GM12878 (cell line): ENCODE results near the gene TRAPPC2. TPM values are rescaled to one million over a fixed set of nuclear protein-coding genes. Genes with fewer than 3 reads are reported as not detected.

Experiments
- ATAC-seq: fragments of 200-7000 bp; cut with Tn5 transposase; 3 replicates; pipeline ENCODE4 v1.9.1; 2020; ENCODE audit warnings: mild to moderate bottlenecking, moderate library complexity
- BruUV-seq: library from RNA; stranded (reverse); fragments of 400-500 nt; replicated peaks from 2 replicates; lab custom pipeline; 2021; lab: Mats Ljungman, UMichigan
- CTCF ChIA-PET: fragments of 300-600 bp; sonication (Branson Sonifier 250); formaldehyde crosslinking; extraction: SDS; loops from one replicate; lab custom pipeline; 2021; ENCODE audit warnings: inconsistent platforms; lab: Yijun Ruan, JAX
- POLR2A ChIA-PET: fragments of 350-600 bp; formaldehyde crosslinking; extraction: SDS; loops from one replicate; lab custom pipeline; 2021; ENCODE audit warnings: inconsistent platforms; lab: Charles Lee
- RAD21 ChIA-PET: fragments of 300-600 bp; sonication (Branson Sonifier 250); formaldehyde crosslinking; loops from one replicate; lab custom pipeline; 2023; ENCODE audit warnings: antibody characterized with exemption; ENCODE audit not compliant: unreplicated experiment; lab: Charles Lee
- SMC1A ChIA-PET: fragments of 300-600 bp; sonication (Branson Sonifier 250); formaldehyde crosslinking; loops from one replicate; lab custom pipeline; 2023; ENCODE audit not compliant: unreplicated experiment, uncharacterized antibody; lab: Charles Lee
- DNase-seq: peaks from one replicate; pipeline ENCODE4 v3.0.0-alpha.2; 2011; ENCODE audit warnings: low read depth, low spot score
- FAIRE-seq: peaks from 3 replicates; lab custom pipeline; 2011; peaks lifted over from hg19 to GRCh38; lab: Jason Lieb, UNC
- H2AFZ ChIP-seq: 2 replicates; pipeline ENCODE4 v1.6.0; 2011; ENCODE audit warnings: low read depth, low read length, control low read depth; ENCODE audit not compliant: control insufficient read depth
- H3K27ac ChIP-seq: 2 replicates; pipeline ENCODE4 v1.5.1; 2011; ENCODE audit warnings: control low read depth; ENCODE audit not compliant: control insufficient read depth, insufficient read depth
- H3K27me3 ChIP-seq, 2 experiments: replicated peaks in 1 of 2; 2 replicates each; pipeline versions ENCODE4 v1.6.0 to v1.6.1; 2011; ENCODE audit warnings: low read length in 1 of 2; ENCODE audit not compliant: control insufficient read depth in 2 of 2, insufficient read depth in 2 of 2
- H3K36me3 ChIP-seq, 2 experiments: 2 replicates each; pipeline ENCODE4 v1.5.1; 2011; ENCODE audit warnings: low read length in 1 of 2; ENCODE audit not compliant: control insufficient read depth in 2 of 2, insufficient read depth in 2 of 2
- H3K4me1 ChIP-seq: 2 replicates; pipeline ENCODE4 v1.6.1; 2011; ENCODE audit warnings: mild to moderate bottlenecking, low read length, moderate library complexity, mixed read lengths; ENCODE audit not compliant: control insufficient read depth, insufficient read depth
- H3K4me2 ChIP-seq: 2 replicates; pipeline ENCODE4 v1.6.0; 2011; ENCODE audit warnings: control low read depth; ENCODE audit not compliant: control insufficient read depth, insufficient read depth
- H3K4me3 ChIP-seq: fragments of 200-600 bp; sonication (generic); 2 replicates; pipeline ENCODE4 v1.5.1; 2016
- H3K79me2 ChIP-seq: 2 replicates; pipeline ENCODE4 v1.6.0; 2011; ENCODE audit warnings: low read length; ENCODE audit not compliant: control insufficient read depth, insufficient read depth
- H3K9ac ChIP-seq: 2 replicates; pipeline ENCODE4 v1.8.0; 2011; ENCODE audit warnings: low read length, control low read depth, mixed read lengths; ENCODE audit not compliant: control insufficient read depth, insufficient read depth
- H3K9me3 ChIP-seq: replicated peaks from 3 replicates; pipeline ENCODE4 v1.5.1; 2011; ENCODE audit warnings: mild to moderate bottlenecking, low read length; ENCODE audit not compliant: control insufficient read depth, insufficient read depth
- H4K20me1 ChIP-seq: 2 replicates; pipeline ENCODE4 v1.6.0; 2011; ENCODE audit not compliant: control insufficient read depth, insufficient read depth
- BCL3 ChIP-seq: IDR thresholded peaks from 2 replicates; pipeline ENCODE4 v1.6.1; 2011; ENCODE audit warnings: borderline replicate concordance, low read depth, mild to moderate bottlenecking, moderate library complexity, low read length; ENCODE audit not compliant: insufficient read depth, poor library complexity, severe bottlenecking
- BHLHE40 ChIP-seq, 2 experiments: fragments of 450-650 bp in 1 of 2; IDR thresholded peaks; 2 replicates each; pipeline ENCODE4 v1.6.1; 2011 to 2017; ENCODE audit warnings: low read depth in 2 of 2, borderline replicate concordance in 1 of 2, improper control_type of control experiment in 1 of 2, low read length in 1 of 2, mild to moderate bottlenecking in 1 of 2
- EP300 ChIP-seq, 2 experiments: fragments of 150-350 bp in 1 of 2; IDR thresholded peaks; 2 replicates each; pipeline ENCODE4 v1.6.1; 2011 to 2012; ENCODE audit warnings: low read depth in 2 of 2, low read length in 2 of 2, borderline replicate concordance in 1 of 2, improper control_type of control experiment in 1 of 2, inconsistent platforms in 1 of 2; ENCODE audit not compliant: control insufficient read depth in 1 of 2
- FOXM1 ChIP-seq: IDR thresholded peaks from 2 replicates; pipeline ENCODE4 v1.6.1; 2012; ENCODE audit warnings: low read depth, mild to moderate bottlenecking, inconsistent platforms, low read length, moderate library complexity
- MAX ChIP-seq: IDR thresholded peaks from 2 replicates; pipeline ENCODE4 v1.6.1; 2012; ENCODE audit warnings: low read depth, low read length, improper control_type of control experiment
- MEF2A ChIP-seq: IDR thresholded peaks from 2 replicates; pipeline ENCODE4 v1.6.1; 2011; ENCODE audit warnings: low read depth, mild to moderate bottlenecking, low read length, moderate library complexity; ENCODE audit not compliant: insufficient read depth
- MTA2 ChIP-seq: fragments of 450-650 bp; IDR thresholded peaks from 2 replicates; pipeline ENCODE4 v1.6.1; 2016; ENCODE audit warnings: low read depth, mild to moderate bottlenecking, moderate library complexity
- NR2F1 ChIP-seq: fragments of 450-650 bp; conservative IDR thresholded peaks from 2 replicates; pipeline ENCODE4 v1.6.1; 2017; ENCODE audit warnings: mild to moderate bottlenecking
- PAX8 ChIP-seq: fragments of 450-650 bp; IDR thresholded peaks from 2 replicates; pipeline ENCODE4 v1.6.1; 2017; ENCODE audit warnings: mild to moderate bottlenecking, moderate library complexity
- SP1 ChIP-seq: IDR thresholded peaks from one replicate; pipeline ENCODE4 v1.6.1; 2011; ENCODE audit warnings: low read depth, low read length
- ZNF384 ChIP-seq: IDR thresholded peaks from 2 replicates; pipeline ENCODE4 v1.6.1; 2012; ENCODE audit warnings: low read depth, mild to moderate bottlenecking, low read length, improper control_type of control experiment, borderline replicate concordance
- ZNF622 ChIP-seq: fragments of 450-650 bp; IDR thresholded peaks from 2 replicates; pipeline ENCODE4 v1.6.1; 2017; ENCODE audit warnings: mild to moderate bottlenecking, inconsistent platforms
- ZNF687 ChIP-seq: fragments of 450-650 bp; IDR thresholded peaks from 2 replicates; pipeline ENCODE4 v1.6.1; 2017; ENCODE audit warnings: mild to moderate bottlenecking, moderate library complexity
- WGBS: methylation state at CpG from one replicate; pipeline ENCODE4 v1.1.6; 2016; ENCODE audit warnings: low lambda C conversion rate; ENCODE audit not compliant: insufficient replicate concordance, insufficient coverage; ENCODE audit errors: missing lambda C conversion rate; 5-methylcytosine and 5-hydroxymethylcytosine counted together
- in situ Hi-C: fragments of 300-500 bp; cut with MboI; formaldehyde crosslinking; loops from 9 replicates; pipeline ENCODE4 v1.14.3; 2018; ENCODE audit warnings: mixed read lengths
- intact Hi-C: fragments of 100-400 bp; cut with micrococcal nuclease; formaldehyde crosslinking; loops from one replicate; pipeline ENCODE4 v1.14.2; 2022; ENCODE audit not compliant: unreplicated experiment
- polyA plus RNA-seq, 11 experiments: library from polyadenylated mRNA; depleted of rRNA in 4 of 11; unstranded in 6 of 11; stranded (reverse) in 5 of 11; fragments of >200 nt; fragmentation: Nextera tagmentation in 4 of 11; fragmentation: Illumina TruSeq in 1 of 11; extraction: Ambion mirVana in 4 of 11; extraction: Trizol in 1 of 11; gene quantifications; 1 replicate in 1 of 11; 2 replicates in 10 of 11; pipeline versions ENCODE4 v1.2.1 to v1.2.3, GENCODE V29; 2011 to 2016; ENCODE audit warnings: inconsistent platforms in 2 of 11, missing spikeins in 2 of 11, low read depth in 1 of 11
- total RNA-seq, 4 experiments: library from RNA; depleted of rRNA in 3 of 4; stranded (reverse); fragments of >200 nt in 3 of 4; fragmentation: Illumina TruSeq in 1 of 4; extraction: Trizol in 1 of 4; gene quantifications; 2 replicates each; pipeline versions ENCODE4 v1.2.1 to v1.2.3, GENCODE V29; 2013 to 2021
- TF ChIP-seq, protein P1 (sequence below): fragments of 450-650 bp; IDR thresholded peaks from 2 replicates; pipeline ENCODE4 v1.6.1; 2016; ENCODE audit warnings: mild to moderate bottlenecking

Gene TRAPPC2
- total and polyA plus RNA-seq, 10 of the 15 experiments (the other 5 are each of a cell fraction or from before 2014, with no cell fraction given), result 12.4 to 28.4 (median 21.3) TPM

DNA sequence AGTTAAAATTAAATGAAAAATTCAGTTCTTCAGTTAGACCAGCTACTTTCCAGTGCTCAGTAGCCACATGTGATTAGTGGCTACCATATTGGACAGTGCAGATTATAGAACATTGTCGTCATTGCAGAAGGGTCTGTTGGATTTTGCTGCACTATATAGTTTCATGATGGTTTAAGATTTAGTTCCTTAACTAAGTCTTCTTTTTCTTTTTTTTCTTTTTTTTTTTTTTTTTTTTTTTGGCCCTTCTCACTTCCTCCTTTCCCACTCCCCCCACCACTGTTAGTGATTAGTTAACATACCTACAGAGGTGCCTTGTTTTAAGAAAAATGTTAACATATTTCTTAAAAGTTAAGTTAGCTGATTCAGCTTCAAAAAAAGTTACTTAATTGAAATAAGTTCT lies 36.4 kb downstream of the TRAPPC2 start:
- Histone ChIP-seq H3K4me3 (peak overlapping the region; percentile 49), H3K36me3 (peaks cover 1 to 3% of the 10 kb centered on the region in 2 experiments; a peak in 2 of 4 replicates), H2AFZ (no peak overlapping the region), H3K27ac (peak overlapping the region; percentile 69), H3K9ac (peak overlapping the region; percentile 10; the same call in 1 of the 2 replicates), H3K4me1 (peaks cover 41% of the 10 kb centered on the region), H3K79me2 (peaks cover 98% of the 10 kb centered on the region), H3K9me3 (no peaks in the 10 kb centered on the region; the same call in 2 of the 3 replicates), H3K4me2 (peak overlapping the region; percentile 77), H3K27me3 (no peaks in the 10 kb centered on the region), H4K20me1 (peaks cover 2% of the 10 kb centered on the region; the same call in 1 of the 2 replicates)
- BruUV-seq, result no TSS peak
- POLR2A ChIA-PET, result interaction anchor here (0.6 to 10.2 kb wide), 15 partner anchors 10 to 692 kb away, joined by 3 to 130 read pairs (median 5); partner anchors contain the start of genes OFD1, RAB9A and TRAPPC2
- in situ Hi-C loops (no loop called here), intact Hi-C loops (loop anchor here (2.0 to 10.0 kb wide), 3 partner anchors 29 to 743 kb away; no protein-coding TSS in a partner anchor)
- RAD21 ChIA-PET, result interaction anchor here (1.2 to 11.4 kb wide), 16 partner anchors 9 to 610 kb away, joined by 3 to 201 read pairs (median 10); partner anchors contain the start of genes GEMIN8, OFD1, RAB9A and TCEANC
- FAIRE-seq, result no peak
- peak; percentile 1 for ATAC-seq
- SMC1A ChIA-PET, result interaction anchor here (0.7 to 13.8 kb wide), 18 partner anchors 10 to 611 kb away, joined by 3 to 198 read pairs (median 4); partner anchors contain the start of genes OFD1, RAB9A and TRAPPC2
- CTCF ChIA-PET, result interaction anchor here (0.6 to 10.2 kb wide), 13 partner anchors 9 to 720 kb away, joined by 3 to 89 read pairs (median 5); partner anchors contain the start of genes OFD1, RAB9A and TRAPPC2
- 26% methylated on average over 1 of the region's 1 CpG for WGBS
- no peak for DNase-seq
- TF ChIP-seq ZNF384 (peak; percentile 97), ZNF687 (no peak), EP300 (IDR thresholded peaks at IDR 0.05; ENCODE audit: borderline replicate concordance in 1 of 2, control insufficient read depth in 1 of 2, low read depth in 2 of 2, low read length in 2 of 2) (0 out of 4 replicates have a peak, but pooled peaks of 1 of the 2 experiments have one; percentile 22), MTA2 (no peak), NR2F1 (no peak), PAX8 (no peak), FOXM1 (0 out of 2 replicates have a peak, but pooled peaks have one; percentile 6), SP1 (no peak), MEF2A (no peak), BCL3 (peak; percentile 5), MAX (no peak), ZNF622 (no peak), BHLHE40 (IDR thresholded peaks at IDR 0.05; ENCODE audit: borderline replicate concordance in 1 of 2, low read depth in 2 of 2, low read length in 1 of 2) (no peak)
- TF ChIP-seq, protein P1, sequence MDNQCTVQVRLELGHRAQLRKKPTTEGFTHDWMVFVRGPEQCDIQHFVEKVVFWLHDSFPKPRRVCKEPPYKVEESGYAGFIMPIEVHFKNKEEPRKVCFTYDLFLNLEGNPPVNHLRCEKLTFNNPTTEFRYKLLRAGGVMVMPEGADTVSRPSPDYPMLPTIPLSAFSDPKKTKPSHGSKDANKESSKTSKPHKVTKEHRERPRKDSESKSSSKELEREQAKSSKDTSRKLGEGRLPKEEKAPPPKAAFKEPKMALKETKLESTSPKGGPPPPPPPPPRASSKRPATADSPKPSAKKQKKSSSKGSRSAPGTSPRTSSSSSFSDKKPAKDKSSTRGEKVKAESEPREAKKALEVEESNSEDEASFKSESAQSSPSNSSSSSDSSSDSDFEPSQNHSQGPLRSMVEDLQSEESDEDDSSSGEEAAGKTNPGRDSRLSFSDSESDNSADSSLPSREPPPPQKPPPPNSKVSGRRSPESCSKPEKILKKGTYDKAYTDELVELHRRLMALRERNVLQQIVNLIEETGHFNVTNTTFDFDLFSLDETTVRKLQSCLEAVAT, result peak; percentile 34; the same call in 1 of the 2 replicates
